Measurements from ENCODE around the gene SCAF11.
"Not testable (repeated sequence)": the region's sequence is repeated elsewhere in the genome, so short reads cannot be mapped to it uniquely, and the experiment has no call there.

Gene SCAF11

DNA sequence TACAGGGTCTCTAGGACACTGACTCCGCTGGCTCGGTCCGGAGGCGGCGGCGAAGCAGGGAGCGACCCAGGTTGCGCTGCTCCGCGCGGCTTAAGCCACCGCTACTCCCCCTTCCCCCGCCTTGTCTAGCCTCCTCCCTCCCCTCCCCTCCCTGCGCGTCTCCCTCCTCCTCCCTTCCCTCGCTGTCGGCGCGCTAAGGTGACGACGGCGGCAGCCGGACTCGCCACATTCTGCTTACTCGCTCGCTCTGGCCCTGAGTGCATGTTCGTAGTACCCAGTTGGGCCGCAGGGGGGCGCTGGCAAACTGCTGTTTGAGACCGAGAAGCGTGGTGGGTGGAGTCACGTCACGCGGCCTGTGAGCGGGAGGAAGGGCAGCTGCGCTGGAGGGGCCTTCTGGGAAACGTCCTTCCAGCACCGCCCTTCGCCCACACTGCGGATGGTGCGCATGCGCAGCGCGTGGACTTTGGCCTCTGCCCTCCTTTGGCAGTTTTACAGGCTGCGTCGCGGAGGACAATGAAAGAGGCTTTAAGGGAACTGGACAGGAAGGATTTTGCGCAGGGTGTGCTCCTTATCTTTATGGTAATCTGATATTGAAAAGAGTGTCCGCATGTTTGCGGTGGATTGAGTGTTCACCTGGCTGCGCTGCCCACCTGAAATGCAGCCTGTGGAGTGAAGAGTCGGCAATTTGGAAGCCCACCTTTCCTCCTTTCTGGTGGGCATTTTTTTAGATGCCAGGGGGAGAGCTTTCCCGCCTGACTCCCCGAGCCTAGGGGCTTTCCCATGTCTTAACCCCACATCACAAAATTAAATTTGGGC, at the start of gene SCAF11:
TSS of gene SCAF11 (minus strand) at position 107 of the 816 bp plus-strand sequence. CDS start 26,407 bp downstream, outside the sequence.
- peak; percentile 99 for DNase-seq

GRCh38 chr12:46037066-46037465, 46.7 kb upstream of the SCAF11 start:
- DNase-seq: not testable (repeated sequence)

DNA sequence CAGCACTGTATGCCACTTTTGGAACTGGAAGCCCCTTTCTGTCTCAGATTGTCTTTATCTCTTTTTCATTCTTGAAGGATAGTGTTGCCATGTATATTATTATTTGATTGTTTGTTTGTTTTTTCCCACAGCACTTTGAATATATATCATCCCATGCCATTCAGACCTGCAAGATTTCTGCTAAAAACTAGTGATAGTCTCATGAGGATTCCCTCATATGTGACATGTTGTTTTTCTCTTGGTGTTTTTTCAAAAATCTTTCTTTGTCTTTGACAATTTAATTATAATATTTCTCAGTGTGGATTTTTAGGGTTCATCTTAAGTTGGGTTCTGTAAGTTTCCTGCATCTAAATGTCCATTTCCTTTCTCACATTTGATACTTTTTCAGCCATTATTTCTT, 36.8 kb upstream of the SCAF11 start:
- DNase-seq: no peak

- no peak for DNase-seq
Observed at GRCh38 chr12:46024099-46024498, 33.7 kb upstream of the SCAF11 start.

DNA sequence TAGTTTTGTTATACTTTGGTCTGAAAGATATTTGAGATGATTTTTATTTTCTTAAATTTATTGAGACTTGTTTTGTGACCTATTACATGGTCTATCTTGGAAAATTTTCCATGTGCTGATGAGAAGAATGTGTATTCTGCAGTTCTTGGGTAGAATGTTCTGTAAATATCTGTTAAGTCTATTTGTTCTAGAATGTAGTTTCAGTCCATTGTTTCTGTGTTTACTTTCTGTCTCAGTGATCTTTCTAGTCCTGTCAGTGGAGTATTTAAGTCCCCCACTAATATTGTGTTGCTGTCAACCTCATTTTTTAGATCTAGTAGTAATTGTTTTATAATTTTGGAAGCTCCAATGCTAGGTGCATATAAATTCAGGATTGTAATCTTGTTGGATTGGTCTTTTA, 30.4 kb upstream of the SCAF11 start:
- DNase-seq: no peak

DNA sequence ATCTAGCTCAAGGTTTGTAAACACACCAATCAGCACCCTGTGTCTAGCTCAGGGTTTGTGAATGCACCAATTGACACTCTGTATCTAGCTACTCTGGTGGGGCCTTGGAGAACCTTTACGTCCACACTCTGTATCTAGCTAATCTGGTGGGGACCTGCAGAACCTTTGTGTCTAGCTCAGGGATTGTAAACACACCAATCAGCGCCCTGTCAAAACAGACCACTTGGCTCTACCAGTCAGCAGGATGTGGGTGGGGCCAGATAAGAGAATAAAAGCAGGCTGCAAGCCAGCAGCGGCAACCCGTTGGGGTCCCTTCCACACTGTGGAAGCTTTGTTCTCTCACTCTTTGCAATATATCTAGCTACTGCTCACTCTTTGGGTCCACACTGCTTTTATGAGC, 28.3 kb upstream of the SCAF11 start:
- DNase-seq: not testable (repeated sequence)

DNA sequence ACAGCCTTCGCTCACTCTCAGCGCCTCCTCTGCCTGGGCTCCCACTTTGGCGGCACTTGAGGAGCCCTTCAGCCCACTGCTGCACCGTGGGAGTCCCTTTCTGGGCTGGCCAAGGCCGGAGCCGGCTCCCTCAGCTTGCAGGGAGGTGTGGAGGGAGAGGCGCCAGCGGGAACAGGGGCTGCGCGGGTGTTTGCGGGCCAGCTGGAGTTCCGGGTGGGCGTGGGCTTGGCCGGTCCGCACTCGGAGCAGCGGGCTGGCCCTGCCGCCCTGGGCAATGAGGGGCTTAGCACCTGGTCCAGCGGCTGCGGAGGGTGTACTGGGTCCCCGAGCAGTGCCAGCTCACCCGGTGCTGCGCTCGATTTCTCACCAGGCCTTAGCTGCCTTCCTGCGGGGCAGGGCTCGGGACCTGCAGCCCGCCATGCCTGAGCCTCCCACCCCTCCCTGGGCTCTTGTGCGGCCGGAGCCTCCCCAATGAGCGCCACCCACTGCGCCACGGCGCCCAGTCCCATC, 27.5 kb upstream of the SCAF11 start:
- not testable (repeated sequence) for DNase-seq

GRCh38 chr12:46005823-46006222, 15.4 kb upstream of the SCAF11 start:
- DNase-seq: no peak

- DNase-seq: no peak
Observed at GRCh38 chr12:46005151-46005797, 14.9 kb upstream of the SCAF11 start.

GRCh38 chr12:46004715-46005114, 14.3 kb upstream of the SCAF11 start:
- DNase-seq: no peak

DNA sequence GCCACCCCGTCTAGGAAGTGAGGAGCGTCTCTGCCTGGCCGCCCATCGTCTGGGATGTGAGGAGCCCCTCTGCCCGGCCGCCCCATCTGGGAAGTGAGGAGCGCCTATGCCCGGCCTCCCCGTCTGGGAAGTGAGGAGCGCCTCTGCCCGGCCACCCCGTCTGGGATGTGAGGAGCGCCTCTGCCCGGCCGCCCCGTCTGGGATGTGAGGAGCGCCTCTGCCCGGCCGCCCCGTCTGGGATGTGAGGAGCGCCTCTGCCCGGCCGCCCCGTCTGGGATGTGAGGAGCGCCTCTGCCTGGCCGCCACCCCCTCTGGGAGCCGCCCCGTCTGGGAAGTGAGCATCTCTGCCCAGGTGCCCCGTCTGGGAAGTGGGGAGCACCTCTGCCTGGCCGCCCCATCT, 9.7 kb upstream of the SCAF11 start:
- DNase-seq: not testable (repeated sequence)

DNA sequence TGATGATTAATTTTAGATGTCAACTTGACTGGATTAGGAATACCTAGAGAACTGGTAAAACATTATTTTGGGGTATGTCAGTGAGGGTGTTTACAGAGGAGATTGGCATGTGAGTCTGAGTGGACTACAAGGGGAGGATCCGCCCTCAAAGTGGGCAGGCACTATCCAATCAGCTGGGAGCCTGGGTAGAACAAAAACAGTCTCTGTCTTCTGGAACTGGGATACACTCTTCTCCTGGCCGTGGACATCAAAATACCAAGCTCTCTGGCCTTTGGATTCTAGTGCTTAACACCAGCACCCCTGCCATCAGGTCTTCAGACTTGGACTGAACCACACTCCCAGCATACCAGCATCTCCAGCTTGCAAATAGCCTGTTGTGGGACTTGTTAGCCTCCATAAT, 4.4 kb upstream of the SCAF11 start:
- DNase-seq: no peak

GRCh38 chr12:45991284-45992249, 1.2 kb upstream of the SCAF11 start:
- peak; percentile 78 to 87 for DNase-seq

- DNase-seq: peak; percentile 36 to 64
Observed at GRCh38 chr12:45989721-45990467, 480 bp downstream of the SCAF11 start.

GRCh38 chr12:45989287-45989686, 1.1 kb downstream of the SCAF11 start:
- no peak for DNase-seq

GRCh38 chr12:45988264-45988663, 2.1 kb downstream of the SCAF11 start:
- DNase-seq: no peak

DNA sequence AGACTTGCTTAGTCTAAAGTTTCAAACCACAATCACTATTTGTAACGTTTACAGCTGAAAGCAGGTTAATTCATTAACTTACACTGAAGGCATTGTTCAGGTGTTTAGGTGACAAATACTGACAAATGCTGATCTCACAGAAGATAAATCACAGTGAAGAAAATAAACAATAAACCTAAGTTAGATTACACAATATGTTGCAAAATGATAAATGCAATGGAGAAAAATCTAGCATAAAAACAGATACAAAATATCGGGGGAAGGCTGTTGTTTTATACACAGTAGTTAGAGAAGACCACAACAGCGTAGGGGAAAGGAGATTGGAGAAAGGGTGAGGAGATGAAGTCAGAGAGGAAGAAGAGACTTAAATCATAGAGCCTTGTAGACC, 3.0 kb downstream of the SCAF11 start:
- DNase-seq: no peak

- DNase-seq: no peak
Observed at GRCh38 chr12:45986641-45987339, 3.6 kb downstream of the SCAF11 start.

GRCh38 chr12:45981075-45981837, 9.1 kb downstream of the SCAF11 start:
- no peak for DNase-seq

DNA sequence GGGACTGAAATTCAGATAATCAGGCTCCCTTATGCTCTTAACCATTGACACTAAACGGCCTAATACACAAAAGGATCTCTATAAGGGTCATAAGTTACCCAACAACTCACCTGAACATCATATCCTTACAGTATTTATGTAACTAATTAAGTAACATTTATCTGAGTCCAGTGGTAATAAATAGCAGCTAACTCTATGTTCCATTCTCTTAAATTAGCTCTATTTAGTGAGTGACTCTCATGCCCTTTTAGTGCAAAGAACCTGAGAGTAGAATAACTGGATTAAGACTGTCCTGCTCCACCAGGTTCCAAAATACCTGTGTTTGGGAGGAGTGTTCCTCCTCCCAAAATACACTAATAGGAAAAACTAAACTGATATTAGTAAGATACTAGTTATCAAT, 9.8 kb downstream of the SCAF11 start:
- DNase-seq: no peak

DNA sequence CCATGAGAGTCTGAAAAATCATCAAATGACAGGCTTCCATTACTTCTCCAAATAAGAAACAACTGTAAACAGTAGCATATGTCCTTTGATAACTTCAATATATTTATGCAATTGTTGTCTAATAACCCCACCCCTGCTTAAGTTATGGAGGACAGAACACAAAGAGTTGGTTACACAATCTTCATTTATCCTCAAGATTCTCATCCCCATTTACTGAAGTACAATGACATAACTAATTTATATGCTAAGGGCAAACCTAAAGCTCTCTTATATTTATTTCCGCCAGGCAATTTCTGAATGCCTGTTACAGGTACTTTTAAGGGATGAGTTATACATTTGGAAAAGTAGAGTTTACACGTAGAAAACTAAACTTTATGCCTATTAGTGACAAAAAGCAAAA, 12.3 kb downstream of the SCAF11 start:
- no peak for DNase-seq

Measured in NCI-H2081 (cell line).